MM.1S (cell line): ENCODE data around the gene TCF7L2.

ENCODE experiments used
- CTCF ChIP-seq: fragments of 300-600 bp; sonication (generic); IDR thresholded peaks from 2 replicates; pipeline ENCODE4 v1.5.1; 2016; ENCODE audit warnings: antibody characterized with exemption, low read length, mixed read lengths
- EZH2 ChIP-seq: fragments of 300-600 bp; sonication (generic); optimal IDR thresholded peaks from 2 replicates; pipeline ENCODE3; 2017; ENCODE audit warnings: low read depth, mild to moderate bottlenecking, antibody characterized with exemption, low read length, mixed read lengths

GRCh38 chr10:112913661-112914287 lies 36.3 kb upstream of the TCF7L2 start:
- TF ChIP-seq CTCF, result no peak
- no peak for TF ChIP-seq EZH2
